H1 (cell line): Measurements from ENCODE around the gene TFF2. TPM values are rescaled to one million over a fixed set of nuclear protein-coding genes. Genes with fewer than 3 reads are reported as not detected.

ENCODE experiments used
- CBX8 ChIP-seq: fragments of 300-800, 300-1000 bp; sonication (generic); IDR thresholded peaks from 2 replicates; pipeline ENCODE4 v1.7.1; 2016; ENCODE audit warnings: low read depth, low read length, borderline replicate concordance
- GTF2F1 ChIP-seq: IDR thresholded peaks from 2 replicates; pipeline ENCODE4 v1.6.1; 2012; ENCODE audit warnings: low read depth, low read length, improper control_type of control experiment, borderline replicate concordance
- RBBP5 ChIP-seq: IDR thresholded peaks from 2 replicates; pipeline ENCODE4 v1.7.1; 2012; ENCODE audit warnings: low read depth, mild to moderate bottlenecking, inconsistent platforms, low read length, moderate library complexity, borderline replicate concordance
- RNF2 ChIP-seq: fragments of 200-900, 300-1000 bp; sonication (generic); IDR thresholded peaks from 2 replicates; pipeline ENCODE4 v1.7.1; 2016; ENCODE audit warnings: borderline replicate concordance, low read depth, mild to moderate bottlenecking, antibody characterized with exemption, low read length; ENCODE audit not compliant: poor library complexity, severe bottlenecking; ENCODE audit errors: missing control alignments
- RXRA ChIP-seq: IDR thresholded peaks from 2 replicates; pipeline ENCODE4 v1.6.1; 2011; ENCODE audit warnings: low read depth, mild to moderate bottlenecking, low read length, moderate library complexity; ENCODE audit not compliant: insufficient read depth
- polyA plus RNA-seq, 7 experiments: library from polyadenylated mRNA; depleted of rRNA in 3 of 7; stranded (reverse) in 5 of 7; unstranded in 2 of 7; fragments of >200 nt in 5 of 7; fragments of 200-250 nt in 2 of 7; gene quantifications; 1 replicate in 5 of 7; 2 replicates in 1 of 7; 4 replicates in 1 of 7; pipeline versions ENCODE4 v1.2.1 to v1.2.3, GENCODE V29; 2011 to 2013; ENCODE audit warnings: missing spikeins in 2 of 7, mixed read lengths in 2 of 7
- total RNA-seq: library from RNA; stranded (reverse); fragmentation: NEBNext Ultra II Directional; extraction: Animal tissue kit (Norgen Biotek cat#: 25700); gene quantifications from 2 replicates; pipeline ENCODE4 v1.2.1, GENCODE V29; 2021

The TFF2 gene
- total and polyA plus RNA-seq, 2 of the 8 experiments (the other 6 are each of a cell fraction or from before 2014, with no cell fraction given): not detected

GRCh38 chr21:42384156-42384945 lies 33.6 kb upstream of the TFF2 start (continued):
- TF ChIP-seq RXRA (no peak), CBX8 (no peak), RBBP5 (no peak), RNF2 (no peak), GTF2F1 (no peak)
